Activated T-cell treated with anti-CD3 and anti-CD28 coated beads for 48 hours (primary cell): ENCODE measurements around the gene CEBPE.
"Not testable (repeated sequence)": the region's sequence is repeated elsewhere in the genome, so short reads cannot be mapped to it uniquely, and the experiment has no call there.

ENCODE experiments used
- DNase-seq: peaks from one replicate; pipeline ENCODE4 v3.0.0-alpha.2; 2020; ENCODE audit warnings: low read depth

The CEBPE gene

GRCh38 chr14:23121361-23121771 is 2.3 kb upstream of the CEBPE start:
- DNase-seq = no peak

GRCh38 chr14:23120541-23121251 is 1.6 kb upstream of the CEBPE start:
- peak; percentile 76 for DNase-seq

GRCh38 chr14:23119363-23120327 is 590 bp upstream of the CEBPE start:
- DNase-seq = no peak

GRCh38 chr14:23117371-23118020 is 1.6 kb downstream of the CEBPE start:
- DNase-seq = no peak

- DNase-seq = no peak
These were observed 3.1 kb downstream of the CEBPE start for GRCh38 chr14:23115918-23116317.

- no peak for DNase-seq
These were observed 3.9 kb downstream of the CEBPE start for GRCh38 chr14:23115039-23115731.

- DNase-seq = no peak
These were observed 4.4 kb downstream of the CEBPE start for GRCh38 chr14:23114669-23115038.

GRCh38 chr14:23114120-23114458 is 5.0 kb downstream of the CEBPE start:
- DNase-seq = no peak

- DNase-seq = no peak
These were observed 5.5 kb downstream of the CEBPE start for GRCh38 chr14:23113431-23114119.

- no peak for DNase-seq
These were observed 6.5 kb downstream of the CEBPE start for GRCh38 chr14:23112359-23113178.

- no peak for DNase-seq
These were observed 8.3 kb downstream of the CEBPE start for GRCh38 chr14:23110579-23111365.

GRCh38 chr14:23109769-23110168 is 9.3 kb downstream of the CEBPE start:
- DNase-seq = no peak

GRCh38 chr14:23108169-23108568 is 10.9 kb downstream of the CEBPE start:
- not testable (repeated sequence) for DNase-seq

- not testable (repeated sequence) for DNase-seq
These were observed 11.4 kb downstream of the CEBPE start for GRCh38 chr14:23107620-23108019.

GRCh38 chr14:23106747-23107045 is 12.4 kb downstream of the CEBPE start:
- DNase-seq = no peak

- no peak for DNase-seq
These were observed 13.7 kb downstream of the CEBPE start for GRCh38 chr14:23105348-23105824.

- DNase-seq = no peak
These were observed 14.3 kb downstream of the CEBPE start, which contains the start of gene CIROP for GRCh38 chr14:23104591-23105347. TSS of gene CIROP (minus strand) at chr14:23104989. CDS start at chr14:23104920, 69 bp downstream.

- no peak for DNase-seq
These were observed 14.9 kb downstream of the CEBPE start for GRCh38 chr14:23104070-23104590.

GRCh38 chr14:23103581-23103980 is 15.5 kb downstream of the CEBPE start:
- no peak for DNase-seq
